Measurements from ENCODE around the gene FUS.

- TF ChIP-seq CTCF (IDR thresholded peaks at IDR 0.05 in 2 of 3, conservative IDR thresholded peaks at IDR 0.05 in 1 of 3; ENCODE audit: borderline replicate concordance in 1 of 3, insufficient read depth in 1 of 3, low read depth in 2 of 3, low read length in 2 of 3) (no peak), ZBTB33 (IDR thresholded peaks at IDR 0.05; ENCODE audit: extremely low read depth, insufficient replicate concordance, low read length) (no peak), POLR2A (IDR thresholded peaks at IDR 0.05; ENCODE audit: borderline replicate concordance, extremely low read depth, insufficient read depth, insufficient read length) (no peak), POLR2AphosphoS5 (IDR thresholded peaks at IDR 0.05; ENCODE audit: low read depth, low read length) (no peak), ATF3 (IDR thresholded peaks at IDR 0.05) (no peak)
Observed at GRCh38 chr16:31148896-31149295, 31.0 kb upstream of the FUS start.
